Measurements from ENCODE around the gene MIS18BP1.

The MIS18BP1 gene

DNA sequence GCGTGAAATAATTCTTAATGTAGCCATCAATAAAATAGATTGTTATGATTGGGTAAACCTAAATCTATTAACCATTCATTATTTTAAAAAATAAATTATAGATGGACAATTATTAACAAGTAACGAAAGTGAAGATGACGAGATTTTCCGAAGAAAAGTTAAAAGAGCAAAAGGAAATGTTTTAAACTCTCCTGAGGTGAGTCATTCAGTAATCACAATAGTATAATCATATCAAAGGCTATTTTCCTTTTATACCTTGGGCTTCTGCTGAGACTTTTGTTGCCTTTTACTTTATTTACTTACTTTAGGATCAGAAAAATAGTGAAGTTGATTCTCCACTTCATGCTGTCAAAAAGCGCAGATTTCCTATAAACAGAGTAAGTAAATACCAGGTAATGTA lies 71.7 kb downstream of the MIS18BP1 start:
- H3K4me3 ChIP-seq (ENCODE audit: low read depth, low read length), result no peak overlapping the region
- peak; percentile 27 for DNase-seq (ENCODE audit: low read depth, low spot score)
- in situ Hi-C loops (cut with HindIII; ENCODE audit: low sequenced_read_pairs), result no loop called here
- TF ChIP-seq, protein P1, sequence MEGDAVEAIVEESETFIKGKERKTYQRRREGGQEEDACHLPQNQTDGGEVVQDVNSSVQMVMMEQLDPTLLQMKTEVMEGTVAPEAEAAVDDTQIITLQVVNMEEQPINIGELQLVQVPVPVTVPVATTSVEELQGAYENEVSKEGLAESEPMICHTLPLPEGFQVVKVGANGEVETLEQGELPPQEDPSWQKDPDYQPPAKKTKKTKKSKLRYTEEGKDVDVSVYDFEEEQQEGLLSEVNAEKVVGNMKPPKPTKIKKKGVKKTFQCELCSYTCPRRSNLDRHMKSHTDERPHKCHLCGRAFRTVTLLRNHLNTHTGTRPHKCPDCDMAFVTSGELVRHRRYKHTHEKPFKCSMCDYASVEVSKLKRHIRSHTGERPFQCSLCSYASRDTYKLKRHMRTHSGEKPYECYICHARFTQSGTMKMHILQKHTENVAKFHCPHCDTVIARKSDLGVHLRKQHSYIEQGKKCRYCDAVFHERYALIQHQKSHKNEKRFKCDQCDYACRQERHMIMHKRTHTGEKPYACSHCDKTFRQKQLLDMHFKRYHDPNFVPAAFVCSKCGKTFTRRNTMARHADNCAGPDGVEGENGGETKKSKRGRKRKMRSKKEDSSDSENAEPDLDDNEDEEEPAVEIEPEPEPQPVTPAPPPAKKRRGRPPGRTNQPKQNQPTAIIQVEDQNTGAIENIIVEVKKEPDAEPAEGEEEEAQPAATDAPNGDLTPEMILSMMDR (IDR thresholded peaks at IDR 0.05; ENCODE audit: low read depth, low read length), result no peak

DNA sequence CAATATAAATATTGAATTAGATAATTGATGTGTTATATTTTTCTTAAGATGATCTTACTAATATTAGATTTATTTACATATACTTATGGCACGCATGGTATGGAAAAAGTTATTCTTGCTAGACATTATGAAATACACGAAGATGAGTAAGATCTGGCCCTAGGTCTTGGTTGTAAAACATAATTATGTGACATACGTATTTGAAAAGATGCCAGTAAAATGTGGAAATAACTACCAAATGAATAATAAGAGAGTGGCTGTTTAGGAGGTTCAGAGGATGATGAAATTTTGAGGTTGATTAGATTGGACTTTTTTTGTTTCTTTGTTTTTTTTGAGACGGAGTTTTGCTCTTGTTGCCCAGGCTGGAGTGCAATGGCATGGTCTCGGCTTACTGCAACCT lies 75.9 kb downstream of the MIS18BP1 start:
- in situ Hi-C loops (cut with HindIII; ENCODE audit: low sequenced_read_pairs), result no loop called here
- TF ChIP-seq, protein P1 (IDR thresholded peaks at IDR 0.05; ENCODE audit: low read depth, low read length), result no peak
- peak; percentile 58 for DNase-seq (ENCODE audit: low read depth, low spot score)
- H3K4me3 ChIP-seq (ENCODE audit: low read depth, low read length), result no peak overlapping the region

DNA sequence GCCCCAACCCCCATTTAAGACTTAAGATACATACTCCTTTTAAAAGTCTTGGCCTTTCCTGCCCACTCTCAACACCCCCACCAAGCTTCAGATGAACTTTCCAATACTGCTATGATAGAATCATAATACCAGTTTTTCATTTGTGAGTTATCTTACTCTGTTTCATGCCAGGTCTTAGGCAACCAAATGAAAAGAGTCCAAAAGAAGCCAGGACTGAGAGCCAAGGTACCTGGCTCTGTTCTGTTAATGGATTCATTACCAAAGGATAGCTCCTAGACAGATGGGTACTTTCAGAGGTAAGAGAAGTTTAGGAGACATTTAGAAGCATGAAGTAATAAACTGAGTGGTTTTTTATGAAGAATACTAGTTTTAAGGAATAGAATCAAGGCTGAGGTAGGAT lies 83.1 kb downstream of the MIS18BP1 start:
- H3K4me3 ChIP-seq (ENCODE audit: low read depth, low read length), result no peak overlapping the region
- in situ Hi-C loops (cut with HindIII; ENCODE audit: low sequenced_read_pairs), result no loop called here
- DNase-seq (ENCODE audit: low read depth, low spot score), result no peak
- TF ChIP-seq, protein P1 (IDR thresholded peaks at IDR 0.05; ENCODE audit: low read depth, low read length), result no peak

DNA sequence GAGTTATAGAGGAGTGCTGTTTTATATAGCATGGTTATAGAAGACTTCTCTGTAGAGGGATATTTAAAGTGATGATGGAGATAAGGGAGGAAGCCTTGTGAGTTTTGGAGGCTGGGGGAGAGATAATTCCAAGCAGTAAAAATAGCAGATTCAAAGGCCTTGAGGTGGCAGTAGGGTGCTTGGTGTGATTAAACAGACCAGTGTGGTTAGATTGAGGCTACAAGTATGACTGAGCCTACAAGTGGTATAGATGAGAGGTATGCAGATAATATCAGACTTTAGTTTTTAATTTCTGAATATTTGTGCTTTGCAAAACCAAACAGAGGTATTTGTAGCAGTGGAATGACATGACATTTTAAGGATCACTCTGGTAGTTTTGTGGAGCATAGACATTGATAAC lies 96.9 kb downstream of the MIS18BP1 start:
- no peak for DNase-seq (ENCODE audit: low read depth, low spot score)
- no peak overlapping the region for H3K4me3 ChIP-seq (ENCODE audit: low read depth, low read length)
- in situ Hi-C loops (cut with HindIII; ENCODE audit: low sequenced_read_pairs), result no loop called here
- TF ChIP-seq, protein P1 (IDR thresholded peaks at IDR 0.05; ENCODE audit: low read depth, low read length), result peak; percentile 2

All from astrocyte of the spinal cord (primary cell).